Measurements from ENCODE around the gene ATAD3C.
"Not testable (repeated sequence)": the region's sequence is repeated elsewhere in the genome, so short reads cannot be mapped to it uniquely, and the experiment has no call there.

DNA sequence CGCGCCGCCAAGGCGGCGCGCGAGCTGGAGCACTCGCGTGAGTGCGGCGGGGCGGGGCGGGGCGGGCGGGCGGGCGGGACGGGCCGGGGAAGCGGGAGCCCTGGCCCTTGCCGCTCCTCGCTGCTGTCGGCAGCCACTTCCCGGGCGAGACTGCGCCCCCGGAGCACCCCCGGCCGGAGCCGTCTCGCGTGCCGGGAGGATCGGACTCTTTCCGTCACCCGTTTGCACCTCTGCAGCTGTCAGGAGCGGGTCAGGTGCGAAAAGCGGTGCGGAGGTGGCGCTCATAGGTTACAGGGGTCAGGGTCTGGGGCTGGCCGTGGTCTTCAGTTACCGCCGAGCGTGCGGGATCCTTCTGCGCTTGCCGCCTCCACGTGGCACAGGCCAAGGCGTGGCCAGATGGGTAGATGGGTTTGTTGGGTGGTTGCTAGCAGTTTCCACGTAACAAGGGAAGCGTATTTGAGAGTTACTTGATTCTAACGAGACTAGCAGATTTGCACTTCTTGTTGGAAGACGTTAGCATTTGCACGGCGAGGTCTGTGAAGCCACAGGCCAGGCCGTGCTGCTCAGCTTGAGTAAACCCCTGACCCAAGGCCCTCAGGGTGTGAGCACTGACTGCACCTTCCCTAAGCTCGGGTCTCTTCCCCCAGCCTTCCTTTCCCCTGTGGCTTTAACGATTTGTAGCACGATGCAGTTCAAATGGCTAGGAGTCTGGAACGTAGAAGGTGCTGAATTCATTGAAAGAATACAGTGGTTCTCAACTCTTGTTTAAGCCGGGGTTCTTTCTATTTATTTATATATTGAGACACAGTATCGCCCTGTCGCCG, 22.8 kb downstream of the ATAD3C start:
- not testable (repeated sequence) for TF ChIP-seq SP2 (IDR thresholded peaks at IDR 0.05; ENCODE audit: low read length)
- TF ChIP-seq, protein P1, sequence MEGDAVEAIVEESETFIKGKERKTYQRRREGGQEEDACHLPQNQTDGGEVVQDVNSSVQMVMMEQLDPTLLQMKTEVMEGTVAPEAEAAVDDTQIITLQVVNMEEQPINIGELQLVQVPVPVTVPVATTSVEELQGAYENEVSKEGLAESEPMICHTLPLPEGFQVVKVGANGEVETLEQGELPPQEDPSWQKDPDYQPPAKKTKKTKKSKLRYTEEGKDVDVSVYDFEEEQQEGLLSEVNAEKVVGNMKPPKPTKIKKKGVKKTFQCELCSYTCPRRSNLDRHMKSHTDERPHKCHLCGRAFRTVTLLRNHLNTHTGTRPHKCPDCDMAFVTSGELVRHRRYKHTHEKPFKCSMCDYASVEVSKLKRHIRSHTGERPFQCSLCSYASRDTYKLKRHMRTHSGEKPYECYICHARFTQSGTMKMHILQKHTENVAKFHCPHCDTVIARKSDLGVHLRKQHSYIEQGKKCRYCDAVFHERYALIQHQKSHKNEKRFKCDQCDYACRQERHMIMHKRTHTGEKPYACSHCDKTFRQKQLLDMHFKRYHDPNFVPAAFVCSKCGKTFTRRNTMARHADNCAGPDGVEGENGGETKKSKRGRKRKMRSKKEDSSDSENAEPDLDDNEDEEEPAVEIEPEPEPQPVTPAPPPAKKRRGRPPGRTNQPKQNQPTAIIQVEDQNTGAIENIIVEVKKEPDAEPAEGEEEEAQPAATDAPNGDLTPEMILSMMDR (IDR thresholded peaks at IDR 0.05; ENCODE audit: control extremely low read depth in 1 of 3, insufficient read depth in 1 of 3, low read depth in 1 of 3, low read length in 3 of 3) = not testable (repeated sequence)

All from H1 (cell line).